Thyroid gland (tissue), 4 donors: ENCODE measurements around the gene ABCC5.

Source experiments
- CTCF ChIP-seq, 6 experiments: fragments of 200-600 bp in 3 of 6; fragments of 450-650 bp in 3 of 6; sonication (generic) in 3 of 6; IDR thresholded peaks; one replicate each; pipeline ENCODE4 v1.5.1; 2016 to 2019; ENCODE audit warnings: antibody characterized with exemption in 6 of 6, mild to moderate bottlenecking in 2 of 6, inconsistent platforms in 1 of 6, moderate library complexity in 1 of 6
- POLR2A ChIP-seq, 2 donors: fragments of 450-650 bp; IDR thresholded peaks; one replicate each; pipeline ENCODE4 v1.6.1; 2017; ENCODE audit warnings: antibody characterized with exemption in 2 of 2, mild to moderate bottlenecking in 2 of 2, moderate library complexity in 1 of 2

DNA sequence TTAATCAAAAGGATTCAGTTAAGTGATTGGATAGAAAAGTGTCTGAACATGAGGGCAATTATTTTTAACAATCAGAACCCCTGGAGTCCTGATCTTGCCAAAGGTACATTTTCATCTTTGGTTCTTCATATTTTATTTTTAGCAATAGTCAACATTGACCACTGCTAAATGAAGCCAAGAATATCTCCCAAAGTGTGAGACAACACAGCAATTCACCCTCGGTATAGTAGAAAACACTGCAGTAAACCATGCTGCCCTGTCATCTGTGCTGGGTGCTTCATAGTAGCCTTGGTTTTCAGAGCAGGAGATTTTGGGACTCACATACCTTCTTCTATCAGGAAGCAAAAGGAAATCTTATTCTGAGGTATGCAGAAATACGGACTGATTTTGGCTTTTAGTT is 85.8 kb downstream of the ABCC5 start:
- no peak for TF ChIP-seq CTCF (IDR thresholded peaks at IDR 0.05)
- no peak for TF ChIP-seq POLR2A (IDR thresholded peaks at IDR 0.05)
